ENCODE measurements around the gene PHACTR2. TPM values are rescaled to one million over a fixed set of nuclear protein-coding genes. Genes with fewer than 3 reads are reported as not detected.

Gene PHACTR2
- total RNA-seq, 2 donors from 2014 or later, result 164 to 222 TPM

DNA sequence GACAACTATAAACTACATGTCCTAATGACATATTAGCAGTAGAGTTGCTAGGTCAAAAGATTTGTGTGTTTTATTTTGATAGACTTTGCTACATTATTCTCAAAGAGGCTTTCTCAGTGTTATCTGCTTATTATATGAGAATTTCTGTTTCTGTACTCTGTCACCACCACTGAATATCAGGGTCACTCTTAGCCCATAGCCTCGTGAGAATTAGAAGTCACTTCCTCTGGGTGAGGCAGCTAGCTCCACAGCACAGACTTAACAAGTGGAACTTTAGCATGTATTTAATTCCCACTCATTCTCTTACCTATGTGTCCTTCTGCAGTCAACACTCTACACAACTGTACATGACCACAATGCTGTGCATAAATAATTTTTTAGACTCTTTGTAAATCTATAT is 6.7 kb downstream of the PHACTR2 start:
- Histone ChIP-seq H3K9me3 (ENCODE audit: control insufficient read depth, low read length) (peaks cover 37% of the 10 kb centered on the region), H3K27ac (ENCODE audit: low read depth, low read length) (no peak overlapping the region), H3K27me3 (ENCODE audit: control insufficient read depth, insufficient read depth, low read length, poor library complexity, severe bottlenecking) (no peaks in the 10 kb centered on the region), H3K36me3 (ENCODE audit: control insufficient read depth, insufficient read depth, low read length) (peaks cover 56% of the 10 kb centered on the region), H3K9ac (ENCODE audit: extremely low read depth, low read length, poor library complexity, severe bottlenecking) (no peak overlapping the region), H3K4me1 (ENCODE audit: control insufficient read depth, insufficient read depth, low read length) (no peaks in the 10 kb centered on the region), H3K4me3 (ENCODE audit: low read length) (peak overlapping the region; percentile 27)
- Mint-ChIP-seq H3K4me1 (peaks cover 37% of the 10 kb centered on the region), H3K4me3 (no peak overlapping the region), H3K27ac (no peak overlapping the region), H3K9me3 (peaks cover 19% of the 10 kb centered on the region), H3K27me3 (ENCODE audit: insufficient read depth) (no peaks in the 10 kb centered on the region), H3K36me3 (ENCODE audit: low read depth) (peaks cover 53% of the 10 kb centered on the region)
- WGBS, 2 experiments (ENCODE audit: insufficient coverage in 1 of 2, insufficient read length in 1 of 2), result 88 to 98% methylated on average over 1 of the region's 1 CpG
- TF ChIP-seq, protein P1, sequence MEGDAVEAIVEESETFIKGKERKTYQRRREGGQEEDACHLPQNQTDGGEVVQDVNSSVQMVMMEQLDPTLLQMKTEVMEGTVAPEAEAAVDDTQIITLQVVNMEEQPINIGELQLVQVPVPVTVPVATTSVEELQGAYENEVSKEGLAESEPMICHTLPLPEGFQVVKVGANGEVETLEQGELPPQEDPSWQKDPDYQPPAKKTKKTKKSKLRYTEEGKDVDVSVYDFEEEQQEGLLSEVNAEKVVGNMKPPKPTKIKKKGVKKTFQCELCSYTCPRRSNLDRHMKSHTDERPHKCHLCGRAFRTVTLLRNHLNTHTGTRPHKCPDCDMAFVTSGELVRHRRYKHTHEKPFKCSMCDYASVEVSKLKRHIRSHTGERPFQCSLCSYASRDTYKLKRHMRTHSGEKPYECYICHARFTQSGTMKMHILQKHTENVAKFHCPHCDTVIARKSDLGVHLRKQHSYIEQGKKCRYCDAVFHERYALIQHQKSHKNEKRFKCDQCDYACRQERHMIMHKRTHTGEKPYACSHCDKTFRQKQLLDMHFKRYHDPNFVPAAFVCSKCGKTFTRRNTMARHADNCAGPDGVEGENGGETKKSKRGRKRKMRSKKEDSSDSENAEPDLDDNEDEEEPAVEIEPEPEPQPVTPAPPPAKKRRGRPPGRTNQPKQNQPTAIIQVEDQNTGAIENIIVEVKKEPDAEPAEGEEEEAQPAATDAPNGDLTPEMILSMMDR (conservative IDR thresholded peaks at IDR 0.05), result no peak
- DNase-seq, result no peak

DNA sequence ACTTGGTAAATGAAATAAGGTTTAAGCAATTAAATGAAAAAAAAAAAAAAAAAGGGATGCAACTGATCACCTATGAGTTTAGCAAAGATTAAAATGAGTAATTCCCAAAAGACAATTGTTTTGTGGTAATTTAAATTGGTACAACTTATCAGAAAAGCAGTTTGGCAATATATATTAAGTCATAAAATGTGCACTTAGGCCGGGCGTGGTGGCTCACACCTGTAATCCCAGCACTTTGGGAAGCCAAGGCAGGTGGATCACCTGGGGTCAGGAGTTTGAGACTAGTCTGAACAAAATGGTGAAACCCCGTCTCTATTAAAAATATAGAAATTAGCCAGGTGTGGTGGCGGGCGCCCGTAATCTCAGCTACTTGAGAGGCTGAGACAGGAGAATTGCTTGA is 7.9 kb downstream of the PHACTR2 start:
- Histone ChIP-seq H3K27ac (ENCODE audit: low read depth, low read length) (no peak overlapping the region), H3K36me3 (ENCODE audit: control insufficient read depth, insufficient read depth, low read length) (peaks cover 63% of the 10 kb centered on the region), H3K27me3 (ENCODE audit: control insufficient read depth, insufficient read depth, low read length, poor library complexity, severe bottlenecking) (no peaks in the 10 kb centered on the region), H3K4me1 (ENCODE audit: control insufficient read depth, insufficient read depth, low read length) (no peaks in the 10 kb centered on the region), H3K9ac (ENCODE audit: extremely low read depth, low read length, poor library complexity, severe bottlenecking) (no peak overlapping the region), H3K4me3 (ENCODE audit: low read length) (no peak overlapping the region), H3K9me3 (ENCODE audit: control insufficient read depth, low read length) (peaks cover 37% of the 10 kb centered on the region)
- no peak for DNase-seq
- Mint-ChIP-seq H3K4me1 (peaks cover 37% of the 10 kb centered on the region), H3K27me3 (ENCODE audit: insufficient read depth) (no peaks in the 10 kb centered on the region), H3K9me3 (peaks cover 19% of the 10 kb centered on the region), H3K36me3 (ENCODE audit: low read depth) (peaks cover 54% of the 10 kb centered on the region), H3K27ac (no peak overlapping the region), H3K4me3 (no peak overlapping the region)
- TF ChIP-seq, protein P1 (conservative IDR thresholded peaks at IDR 0.05), result no peak
- WGBS, 2 experiments (ENCODE audit: insufficient coverage in 1 of 2, insufficient read length in 1 of 2), result 95 to 100% methylated on average over 6 of the region's 6 CpGs

DNA sequence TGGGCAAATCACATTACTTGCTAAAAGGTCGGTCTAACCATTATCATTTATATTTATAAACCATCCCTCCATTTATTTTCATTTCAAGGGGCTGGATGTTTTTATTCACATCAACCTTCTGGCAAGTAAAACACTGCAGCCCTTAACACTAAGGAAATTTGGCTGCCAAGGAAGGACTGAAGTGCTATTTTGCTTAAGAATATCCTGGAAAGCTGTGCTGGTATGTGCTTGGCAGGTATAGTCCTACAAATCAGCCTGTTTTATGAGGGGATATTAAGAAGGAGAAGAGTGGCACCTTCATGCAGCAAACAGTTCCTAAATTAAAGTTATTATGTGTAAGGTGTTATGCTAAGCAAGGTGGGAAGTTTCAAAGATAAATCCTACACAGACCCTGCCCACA is 9.8 kb downstream of the PHACTR2 start:
- Histone ChIP-seq H3K4me3 (ENCODE audit: low read length) (peak overlapping the region; percentile 11), H3K9me3 (ENCODE audit: control insufficient read depth, low read length) (peaks cover 26% of the 10 kb centered on the region), H3K9ac (ENCODE audit: extremely low read depth, low read length, poor library complexity, severe bottlenecking) (no peak overlapping the region), H3K27me3 (ENCODE audit: control insufficient read depth, insufficient read depth, low read length, poor library complexity, severe bottlenecking) (no peaks in the 10 kb centered on the region), H3K36me3 (ENCODE audit: control insufficient read depth, insufficient read depth, low read length) (peaks cover 72% of the 10 kb centered on the region), H3K4me1 (ENCODE audit: control insufficient read depth, insufficient read depth, low read length) (peaks cover 6% of the 10 kb centered on the region), H3K27ac (ENCODE audit: low read depth, low read length) (no peak overlapping the region)
- TF ChIP-seq, protein P1 (conservative IDR thresholded peaks at IDR 0.05), result no peak
- Mint-ChIP-seq H3K9me3 (peaks cover 12% of the 10 kb centered on the region), H3K27me3 (ENCODE audit: insufficient read depth) (no peaks in the 10 kb centered on the region), H3K4me1 (peaks cover 43% of the 10 kb centered on the region), H3K27ac (no peak overlapping the region), H3K4me3 (no peak overlapping the region), H3K36me3 (ENCODE audit: low read depth) (peaks cover 43% of the 10 kb centered on the region)
- no peak for DNase-seq
- 84 to 100% methylated on average over 1 of the region's 1 CpG for WGBS, 2 experiments (ENCODE audit: insufficient coverage in 1 of 2, insufficient read length in 1 of 2)

Data from endodermal cell (in vitro differentiated cells).